ENCODE data around the gene BDNF. TPM values are rescaled to one million over a fixed set of nuclear protein-coding genes. Genes with fewer than 3 reads are reported as not detected.

BDNF gene
- total and polyA plus RNA-seq, 4 donors, result 0.38 to 1.6 (median 1.4) TPM

GRCh38 chr11:27726981-27727380, 26.7 kb upstream of the BDNF start:
- Histone ChIP-seq H3K4me1 (ENCODE audit: control insufficient read depth in 5 of 5, insufficient read depth in 5 of 5, low read length in 5 of 5) (peaks cover 0 to 9% (median 0%) of the 10 kb centered on the region in 5 donors), H3K9me3 (ENCODE audit: control insufficient read depth in 4 of 4, insufficient read depth in 3 of 4, low read length in 3 of 4) (peaks cover 0 to 6% (median 0%) of the 10 kb centered on the region in 4 donors), H3K4me3 (no peak overlapping the region), H3K36me3 (ENCODE audit: control insufficient read depth in 4 of 4, insufficient read depth in 4 of 4, low read length in 4 of 4) (no peaks in the 10 kb centered on the region), H3K9ac (ENCODE audit: insufficient read depth in 1 of 2, low read length in 2 of 2) (no peak overlapping the region), H3K27ac (ENCODE audit: low read depth in 1 of 2, low read length in 1 of 2) (no peak overlapping the region), H3K27me3 (ENCODE audit: control insufficient read depth in 3 of 3, insufficient read depth in 3 of 3, low read length in 2 of 3) (peaks cover 12 to 31% (median 28%) of the 10 kb centered on the region in 3 donors)
- WGBS, 2 donors, result 67 to 69% methylated on average over 1 of the region's 1 CpG
- no peak for ATAC-seq (ENCODE audit: insufficient read depth, low FRiP score)
- no peak for TF ChIP-seq CTCF (IDR thresholded peaks at IDR 0.05; ENCODE audit: control extremely low read depth, extremely low read depth)
- no peak for DNase-seq

- Histone ChIP-seq H3K27ac (ENCODE audit: low read depth in 1 of 2, low read length in 1 of 2) (no peak overlapping the region), H3K27me3 (ENCODE audit: control insufficient read depth in 3 of 3, insufficient read depth in 3 of 3, low read length in 2 of 3) (peaks cover 16 to 63% (median 51%) of the 10 kb centered on the region in 3 donors), H3K4me1 (ENCODE audit: control insufficient read depth in 5 of 5, insufficient read depth in 5 of 5, low read length in 5 of 5) (peaks cover 0 to 19% (median 0%) of the 10 kb centered on the region in 5 donors), H3K4me3 (no peak overlapping the region), H3K9me3 (ENCODE audit: control insufficient read depth in 4 of 4, insufficient read depth in 3 of 4, low read length in 3 of 4) (peaks cover 0 to 17% (median 0%) of the 10 kb centered on the region in 4 donors), H3K36me3 (ENCODE audit: control insufficient read depth in 4 of 4, insufficient read depth in 4 of 4, low read length in 4 of 4) (no peaks in the 10 kb centered on the region), H3K9ac (ENCODE audit: insufficient read depth in 1 of 2, low read length in 2 of 2) (no peak overlapping the region)
- WGBS, 2 donors, result 65 to 80% methylated on average over 1 of the region's 1 CpG
- TF ChIP-seq CTCF (IDR thresholded peaks at IDR 0.05; ENCODE audit: control extremely low read depth, extremely low read depth), result no peak
- ATAC-seq (ENCODE audit: insufficient read depth, low FRiP score) (no peak), DNase-seq (no peak)
Measured at GRCh38 chr11:27723687-27724086, 23.4 kb upstream of the BDNF start.

GRCh38 chr11:27722953-27723344, 22.7 kb upstream of the BDNF start:
- DNase-seq (no peak), ATAC-seq (ENCODE audit: insufficient read depth, low FRiP score) (no peak)
- 2 to 4% methylated on average over 18 of the region's 18 CpGs for WGBS, 2 donors
- TF ChIP-seq CTCF (IDR thresholded peaks at IDR 0.05; ENCODE audit: control extremely low read depth, extremely low read depth), result no peak
- H3K36me3 ChIP-seq (ENCODE audit: control insufficient read depth in 4 of 4, insufficient read depth in 4 of 4, low read length in 4 of 4), result no peaks in the 10 kb centered on the region
- peaks cover 0 to 17% (median 0%) of the 10 kb centered on the region in 4 donors for H3K9me3 ChIP-seq (ENCODE audit: control insufficient read depth in 4 of 4, insufficient read depth in 3 of 4, low read length in 3 of 4)
- H3K4me3 ChIP-seq, result no peak overlapping the region
- H3K27ac ChIP-seq (ENCODE audit: low read depth in 1 of 2, low read length in 1 of 2), result no peak overlapping the region
- peaks cover 16 to 70% (median 55%) of the 10 kb centered on the region in 3 donors for H3K27me3 ChIP-seq (ENCODE audit: control insufficient read depth in 3 of 3, insufficient read depth in 3 of 3, low read length in 2 of 3)
- peaks cover 0 to 19% (median 0%) of the 10 kb centered on the region in 5 donors for H3K4me1 ChIP-seq (ENCODE audit: control insufficient read depth in 5 of 5, insufficient read depth in 5 of 5, low read length in 5 of 5)
- H3K9ac ChIP-seq (ENCODE audit: insufficient read depth in 1 of 2, low read length in 2 of 2), result no peak overlapping the region
